OCI-LY7 (cell line): ENCODE measurements around the gene AP1M2. TPM values are rescaled to one million over a fixed set of nuclear protein-coding genes. Genes with fewer than 3 reads are reported as not detected.

ENCODE experiments used
- BruUV-seq: library from RNA; stranded (reverse); fragments of 400-500 nt; replicated peaks from 2 replicates; lab custom pipeline; 2021; lab: Mats Ljungman, UMichigan
- CTCF ChIA-PET: fragments of 300-600 bp; sonication (Branson Sonifier 250); formaldehyde crosslinking; loops from one replicate; lab custom pipeline; 2022; ENCODE audit warnings: antibody characterized with exemption; ENCODE audit not compliant: unreplicated experiment; lab: Charles Lee
- POLR2A ChIA-PET: fragments of 300-600 bp; sonication (Branson Sonifier 250); formaldehyde crosslinking; loops from one replicate; lab custom pipeline; 2022; ENCODE audit warnings: antibody characterized with exemption; lab: Charles Lee
- DNase-seq: peaks from one replicate; pipeline ENCODE4 v3.0.0-alpha.2; 2015; ENCODE audit warnings: low spot score
- H2AFZ ChIP-seq: fragments of 200-600 bp; sonication (generic), shearing (Covaris generic); 2 replicates; pipeline ENCODE4 v1.6.1; 2014; ENCODE audit warnings: mild to moderate bottlenecking, antibody characterized with exemption, low read length, moderate library complexity
- H3K27ac ChIP-seq: fragments of 200-600 bp; sonication (generic); 2 replicates; pipeline ENCODE4 v1.5.1; 2014; ENCODE audit warnings: mixed run types, low read depth, mild to moderate bottlenecking, moderate library complexity, low read length, inconsistent platforms; ENCODE audit not compliant: poor library complexity, severe bottlenecking
- H3K36me3 ChIP-seq: fragments of 200-600 bp; sonication (generic); 2 replicates; pipeline ENCODE4 v1.6.1; 2014; ENCODE audit warnings: mild to moderate bottlenecking, antibody characterized with exemption, low read length, moderate library complexity, mixed read lengths; ENCODE audit not compliant: insufficient read depth
- H3K4me1 ChIP-seq: fragments of 200-600 bp; sonication (generic); 2 replicates; pipeline ENCODE4 v1.5.1; 2014; ENCODE audit warnings: mild to moderate bottlenecking, low read length; ENCODE audit not compliant: insufficient read depth, poor library complexity, severe bottlenecking
- H3K4me2 ChIP-seq: fragments of 200-600 bp; sonication (generic); 2 replicates; pipeline ENCODE4 v1.6.1; 2014; ENCODE audit warnings: mild to moderate bottlenecking, low read length
- H3K4me3 ChIP-seq: fragments of 200-600 bp; sonication (generic); 2 replicates; pipeline ENCODE4 v1.5.1; 2014; ENCODE audit warnings: mild to moderate bottlenecking, low read depth, low read length; ENCODE audit not compliant: poor library complexity, severe bottlenecking
- H3K79me2 ChIP-seq: fragments of 200-600 bp; sonication (generic); 2 replicates; pipeline ENCODE4 v1.6.1; 2016; ENCODE audit warnings: low read depth, mild to moderate bottlenecking, low read length, moderate library complexity, mixed read lengths; ENCODE audit not compliant: insufficient read depth
- H3K9me2 ChIP-seq: fragments of 200-600 bp; sonication (generic); 2 replicates; pipeline ENCODE4 v1.6.1; 2016; ENCODE audit warnings: mild to moderate bottlenecking, low read length, mixed read lengths; ENCODE audit not compliant: insufficient read depth
- H3K9me3 ChIP-seq: fragments of 200-600 bp; sonication (generic); 2 replicates; pipeline ENCODE4 v1.6.1; 2014; ENCODE audit warnings: mild to moderate bottlenecking, mixed run types, low read length, mixed read lengths
- H4K20me1 ChIP-seq: fragments of 200-600 bp; sonication (generic); 2 replicates; pipeline ENCODE4 v1.6.1; 2014; ENCODE audit warnings: mild to moderate bottlenecking, antibody characterized with exemption, low read length, moderate library complexity, mixed read lengths; ENCODE audit not compliant: insufficient read depth
- CTCF ChIP-seq: fragments of 200-600 bp; sonication (generic); conservative IDR thresholded peaks from 2 replicates; pipeline ENCODE4 v1.5.1; 2014; ENCODE audit warnings: mild to moderate bottlenecking, antibody characterized with exemption, low read length, moderate library complexity, mixed read lengths
- intact Hi-C: fragments of 100-400 bp; cut with micrococcal nuclease; formaldehyde crosslinking; loops from one replicate; pipeline ENCODE4 v1.10.0; 2022; ENCODE audit not compliant: unreplicated experiment
- microRNA-seq: library from miRNA; unstranded; fragments of <30 nt; microRNA quantifications from one replicate; pipeline ENCODE4 v1.2.0, GENCODE V29; 2022; ENCODE audit warnings: borderline replicate concordance
- small RNA-seq: library from RNA; depleted of rRNA; stranded (forward); fragments of <200 nt; gene quantifications from one replicate; pipeline ENCODE3, GENCODE V24; 2014
- total RNA-seq, 2 experiments: library from RNA; depleted of rRNA in 1 of 2; stranded (reverse); fragments of >200 nt in 1 of 2; shearing (Covaris generic) in 1 of 2; gene quantifications; 2 replicates each; pipeline ENCODE4 v1.2.3, GENCODE V29; 2014 to 2022

Gene AP1M2
- total RNA-seq, 2 experiments from 2014 or later, result 0.44 TPM; not detected in 1

- Histone ChIP-seq H3K4me1 (peaks cover 5% of the 10 kb centered on the region), H2AFZ (no peak overlapping the region), H3K9me2 (no peaks in the 10 kb centered on the region), H3K27ac (no peak overlapping the region), H3K4me2 (no peak overlapping the region), H3K79me2 (no peaks in the 10 kb centered on the region), H3K4me3 (no peak overlapping the region), H3K9me3 (no peaks in the 10 kb centered on the region), H3K36me3 (no peaks in the 10 kb centered on the region), H4K20me1 (no peaks in the 10 kb centered on the region)
- intact Hi-C loops, result no loop called here
- ChIA-PET POLR2A (no interaction called here), CTCF (no interaction called here)
- BruUV-seq, result no TSS peak
- no peak for TF ChIP-seq CTCF
- DNase-seq, result no peak
Measured at GRCh38 chr19:10523135-10523636, 63.9 kb downstream of the AP1M2 start.

Small RNA genes lying within 50 kb of the gene (microRNA-seq; reads per million reads assigned to microRNA genes)
- not detected for gene MIR1238

Small RNA genes lying within 50 kb of the gene (small RNA-seq; reads per million reads assigned to genes)
- gene MIR1238 (not detected), gene RNU7-140P (not detected)

Other genes starting within 250 kb of the AP1M2 start
- 63.7 and 66.0 TPM in 2 replicates for gene ICAM3, start 247.7 kb downstream of the AP1M2 start, total RNA-seq (2014; rRNA removed; shearing (Covaris generic))
- gene ICAM3, start 247.7 kb downstream of the AP1M2 start, total RNA-seq (2022), result 76.4 and 82.0 TPM in 2 replicates
- gene TYK2, start 206.7 kb downstream of the AP1M2 start, total RNA-seq (2014; rRNA removed; shearing (Covaris generic)), result 151 and 185 TPM in 2 replicates
- 214 and 216 TPM in 2 replicates for gene TYK2, start 206.7 kb downstream of the AP1M2 start, total RNA-seq (2022)
- gene CDC37, start 183.8 kb downstream of the AP1M2 start, total RNA-seq (2014; rRNA removed; shearing (Covaris generic)), result 332 and 345 TPM in 2 replicates
- gene CDC37, start 183.8 kb downstream of the AP1M2 start, total RNA-seq (2022), result 269 and 271 TPM in 2 replicates
- gene PDE4A, start 166.8 kb downstream of the AP1M2 start, total RNA-seq (2014; rRNA removed; shearing (Covaris generic)), result 9.4 and 16.4 TPM in 2 replicates
- 42.4 and 45.1 TPM in 2 replicates for gene PDE4A, start 166.8 kb downstream of the AP1M2 start, total RNA-seq (2022)
- gene KEAP1, start 84.0 kb downstream of the AP1M2 start, total RNA-seq (2014; rRNA removed; shearing (Covaris generic)), result 65.9 and 68.9 TPM in 2 replicates
- 64.9 and 93.5 TPM in 2 replicates for gene KEAP1, start 84.0 kb downstream of the AP1M2 start, total RNA-seq (2022)
- not detected in 2 replicates for gene S1PR5, start 69.9 kb downstream of the AP1M2 start, total RNA-seq (2014; rRNA removed; shearing (Covaris generic))
- not detected in 2 replicates for gene S1PR5, start 69.9 kb downstream of the AP1M2 start, total RNA-seq (2022)
- gene ATG4D, start 43.4 kb downstream of the AP1M2 start, total RNA-seq (2014; rRNA removed; shearing (Covaris generic)), result 21.1 and 29.6 TPM in 2 replicates
- 46.8 and 48.2 TPM in 2 replicates for gene ATG4D, start 43.4 kb downstream of the AP1M2 start, total RNA-seq (2022)
- gene KRI1, start 21.3 kb downstream of the AP1M2 start, total RNA-seq (2014; rRNA removed; shearing (Covaris generic)), result 44.9 and 53.6 TPM in 2 replicates
- 57.0 and 58.4 TPM in 2 replicates for gene KRI1, start 21.3 kb downstream of the AP1M2 start, total RNA-seq (2022)
- 22.4 and 25.3 TPM in 2 replicates for gene CDKN2D, start 18.3 kb downstream of the AP1M2 start, total RNA-seq (2014; rRNA removed; shearing (Covaris generic))
- 26.6 and 28.1 TPM in 2 replicates for gene CDKN2D, start 18.3 kb downstream of the AP1M2 start, total RNA-seq (2022)
- 104 and 115 TPM in 2 replicates for gene SLC44A2, start 38.2 kb upstream of the AP1M2 start, total RNA-seq (2014; rRNA removed; shearing (Covaris generic))
- 197 and 248 TPM in 2 replicates for gene SLC44A2, start 38.2 kb upstream of the AP1M2 start, total RNA-seq (2022)
- gene ILF3, start 67.0 kb upstream of the AP1M2 start, total RNA-seq (2014; rRNA removed; shearing (Covaris generic)), result 308 and 347 TPM in 2 replicates
- 553 and 569 TPM in 2 replicates for gene ILF3, start 67.0 kb upstream of the AP1M2 start, total RNA-seq (2022)
- gene QTRT1, start 114.1 kb upstream of the AP1M2 start, total RNA-seq (2014; rRNA removed; shearing (Covaris generic)), result 30.8 and 39.8 TPM in 2 replicates
- 42.5 and 59.7 TPM in 2 replicates for gene QTRT1, start 114.1 kb upstream of the AP1M2 start, total RNA-seq (2022)
- 108 and 139 TPM in 2 replicates for gene DNM2, start 130.8 kb upstream of the AP1M2 start, total RNA-seq (2014; rRNA removed; shearing (Covaris generic))
- 165 and 180 TPM in 2 replicates for gene DNM2, start 130.8 kb upstream of the AP1M2 start, total RNA-seq (2022)
- gene TMED1, start 248.9 kb upstream of the AP1M2 start, total RNA-seq (2014; rRNA removed; shearing (Covaris generic)), result 20.8 and 22.5 TPM in 2 replicates
- 13.2 and 13.7 TPM in 2 replicates for gene TMED1, start 248.9 kb upstream of the AP1M2 start, total RNA-seq (2022)